K562 (cell line): ENCODE data around the gene GSTA4. TPM values are rescaled to one million over a fixed set of nuclear protein-coding genes. Genes with fewer than 3 reads are reported as not detected.

Experiments used
- ATAC-seq: fragments of 200-7000 bp; cut with Tn5 transposase; 3 replicates; pipeline ENCODE4 v1.9.1; 2020; ENCODE audit warnings: moderate library complexity
- BruUV-seq: library from RNA; stranded (reverse); fragments of 400-500 nt; replicated peaks from 2 replicates; lab custom pipeline; 2021; lab: Mats Ljungman, UMichigan
- CTCF ChIA-PET: fragments of 300-600 bp; formaldehyde crosslinking; extraction: SDS; loops from one replicate; lab custom pipeline; 2021; ENCODE audit warnings: low intra/inter-chr PET ratio; lab: Yijun Ruan, JAX
- POLR2A ChIA-PET: fragments of 300-600, 350-650 bp; sonication (Branson Sonifier 250); formaldehyde crosslinking; extraction: SDS; loops from one replicate; lab custom pipeline; 2021; ENCODE audit warnings: antibody characterized with exemption, inconsistent platforms; lab: Yijun Ruan, JAX
- DNase-seq, 4 experiments: peaks; one replicate each; pipeline versions ENCODE4 v3.0.0 to v3.0.0-alpha.2; 2011 to 2018; ENCODE audit warnings: low spot score in 3 of 4, mixed read lengths in 3 of 4; ENCODE audit errors: extremely low read depth in 1 of 4
- FAIRE-seq: peaks from 2 replicates; lab custom pipeline; 2011; peaks lifted over from hg19 to GRCh38; lab: Jason Lieb, UNC
- H2AFZ ChIP-seq: 2 replicates; pipeline ENCODE4 v1.6.0; 2011; ENCODE audit warnings: low read depth, low read length, control low read depth, inconsistent platforms
- H3K27ac ChIP-seq: fragments of 200-600 bp; 3 replicates; pipeline ENCODE4 v1.8.0; 2011; ENCODE audit warnings: low read depth, mild to moderate bottlenecking, control low read depth, inconsistent platforms, low read length, moderate library complexity, mixed read lengths; ENCODE audit errors: extremely low read depth
- H3K27me3 ChIP-seq, 2 experiments: fragments of 300-600 bp in 1 of 2; 2 replicates in 1 of 2; 3 replicates in 1 of 2; pipeline versions ENCODE4 v1.6.0 to v1.8.0; 2011; ENCODE audit warnings: inconsistent platforms in 2 of 2, low read length in 2 of 2, mild to moderate bottlenecking in 1 of 2, mixed read lengths in 1 of 2, moderate library complexity in 1 of 2; ENCODE audit not compliant: control insufficient read depth in 2 of 2, insufficient read depth in 2 of 2
- H3K36me3 ChIP-seq: fragments of 300-600 bp; 3 replicates; pipeline ENCODE4 v1.8.0; 2011; ENCODE audit warnings: mild to moderate bottlenecking, low read length, inconsistent platforms; ENCODE audit not compliant: control insufficient read depth, insufficient read depth
- H3K4me1 ChIP-seq, 2 experiments: fragments of 200-600 bp in 1 of 2; replicated peaks in 1 of 2; 2 replicates in 1 of 2; 3 replicates in 1 of 2; pipeline versions ENCODE4 v1.5.1 to v1.8.0; 2011; ENCODE audit warnings: inconsistent platforms in 2 of 2, low read length in 2 of 2, mild to moderate bottlenecking in 1 of 2, mixed read lengths in 1 of 2, moderate library complexity in 1 of 2; ENCODE audit not compliant: control insufficient read depth in 2 of 2, insufficient read depth in 2 of 2
- H3K4me2 ChIP-seq: 2 replicates; pipeline ENCODE4 v1.6.1; 2011; ENCODE audit warnings: low read length, control low read depth, inconsistent platforms, mixed read lengths; ENCODE audit not compliant: insufficient read depth
- H3K4me3 ChIP-seq: fragments of 200-600 bp; sonication (generic), shearing (Covaris generic); 2 replicates; pipeline ENCODE4 v1.5.1; 2016; ENCODE audit warnings: control low read depth, inconsistent platforms
- H3K79me2 ChIP-seq: fragments of 200-600 bp; 3 replicates; pipeline ENCODE4 v1.8.0; 2011; ENCODE audit warnings: low read length, inconsistent platforms; ENCODE audit not compliant: control insufficient read depth, insufficient read depth
- H3K9ac ChIP-seq, 2 experiments: 2 replicates each; pipeline versions ENCODE4 v1.6.0 to v1.6.1; 2011; ENCODE audit warnings: low read depth in 2 of 2, low read length in 2 of 2, control low read depth in 1 of 2, inconsistent platforms in 1 of 2, mild to moderate bottlenecking in 1 of 2, mixed read lengths in 1 of 2; ENCODE audit not compliant: insufficient read depth in 1 of 2
- H3K9me1 ChIP-seq: one replicate; pipeline ENCODE4 v1.6.0; 2011; ENCODE audit warnings: inconsistent platforms, mild to moderate bottlenecking, low read length, moderate library complexity; ENCODE audit not compliant: control insufficient read depth, insufficient read depth
- H3K9me3 ChIP-seq: replicated peaks from 2 replicates; pipeline ENCODE4 v1.5.1; 2011; ENCODE audit warnings: low read depth, low read length, inconsistent platforms; ENCODE audit not compliant: control insufficient read depth, insufficient read depth
- H4K20me1 ChIP-seq: replicated peaks from 2 replicates; pipeline ENCODE4 v1.6.1; 2011; ENCODE audit warnings: low read length, inconsistent platforms, mixed read lengths; ENCODE audit not compliant: control insufficient read depth, insufficient read depth
- ASH1L ChIP-seq: fragments of 450-650 bp; IDR thresholded peaks from 2 replicates; pipeline ENCODE4 v1.6.1; 2018; ENCODE audit warnings: borderline replicate concordance, mild to moderate bottlenecking, low read depth; ENCODE audit not compliant: partially characterized antibody
- HEY1 ChIP-seq: fragments of 250-450 bp; sonication (Bioruptor Pico); IDR thresholded peaks from 2 replicates; pipeline ENCODE4 v1.5.0; 2020; ENCODE audit warnings: mild to moderate bottlenecking, moderate library complexity, borderline replicate concordance
- MITF ChIP-seq: IDR thresholded peaks from 2 replicates; pipeline ENCODE4 v1.6.1; 2014; ENCODE audit warnings: antibody characterized with exemption
- NR3C1 ChIP-seq: sonication (generic); formaldehyde crosslinking; IDR thresholded peaks from 2 replicates; pipeline ENCODE4 v1.8.1; 2022; ENCODE audit warnings: missing genetic modification reagents
- PHF8 ChIP-seq: fragments of 200-600 bp; sonication (generic); IDR thresholded peaks from 2 replicates; pipeline ENCODE4 v1.6.1; 2012; ENCODE audit warnings: mixed run types, mild to moderate bottlenecking, inconsistent platforms, low read length, moderate library complexity, borderline replicate concordance
- POLR2AphosphoS5 ChIP-seq: IDR thresholded peaks from 2 replicates; pipeline ENCODE4 v1.6.1; 2011; ENCODE audit warnings: mild to moderate bottlenecking, low read depth, low read length, moderate library complexity; ENCODE audit not compliant: control insufficient read depth, insufficient read depth
- PTRF ChIP-seq: fragments of 450-650 bp; IDR thresholded peaks from 2 replicates; pipeline ENCODE4 v1.6.1; 2016; ENCODE audit warnings: mild to moderate bottlenecking, missing genetic modification characterization, missing compliant biosample characterization
- SIN3B ChIP-seq: fragments of 450-650 bp; IDR thresholded peaks from 2 replicates; pipeline ENCODE4 v1.6.1; 2017; ENCODE audit warnings: low read depth, mild to moderate bottlenecking, moderate library complexity
- TBL1XR1 ChIP-seq, 2 experiments: IDR thresholded peaks; 2 replicates each; pipeline ENCODE4 v1.6.1; 2012; ENCODE audit warnings: improper control_type of control experiment in 2 of 2, low read length in 2 of 2, mild to moderate bottlenecking in 1 of 2
- TGIF2 ChIP-seq: sonication (generic); formaldehyde crosslinking; IDR thresholded peaks from 2 replicates; pipeline ENCODE4 v1.8.1; 2022; ENCODE audit warnings: mild to moderate bottlenecking, missing genetic modification reagents, moderate library complexity
- ZFP1 ChIP-seq: fragments of 450-650 bp; formaldehyde crosslinking; IDR thresholded peaks from 2 replicates; pipeline ENCODE4 v1.4.0; 2020; ENCODE audit warnings: mild to moderate bottlenecking, mixed read lengths
- ZNF124 ChIP-seq: sonication (generic); formaldehyde crosslinking; IDR thresholded peaks from 2 replicates; pipeline ENCODE4 v1.8.1; 2022; ENCODE audit warnings: missing genetic modification reagents
- ZNF175 ChIP-seq: fragments of 200-800 bp; sonication (Bioruptor generic); IDR thresholded peaks from 2 replicates; pipeline ENCODE4 v1.6.1; 2016; ENCODE audit warnings: low read depth, mild to moderate bottlenecking, missing genetic modification characterization, missing compliant biosample characterization
- WGBS: fragments of 100-300 bp; shearing (Covaris generic); methylation state at CpG from one replicate; pipeline ENCODE4 v1.1.6; 2016; ENCODE audit warnings: low coverage, mixed read lengths; ENCODE audit not compliant: insufficient coverage; ENCODE audit errors: missing lambda C conversion rate; 5-methylcytosine and 5-hydroxymethylcytosine counted together
- in situ Hi-C: fragments of 300-500 bp; cut with MboI; formaldehyde crosslinking; loops from 4 replicates; pipeline ENCODE4 v1.15.0; 2018; ENCODE audit warnings: inconsistent platforms, mixed read lengths
- intact Hi-C: fragments of 100-400 bp; cut with micrococcal nuclease; formaldehyde crosslinking; loops from 2 replicates; pipeline ENCODE4 v1.14.2; 2022
- polyA plus RNA-seq, 8 experiments: library from polyadenylated mRNA; depleted of rRNA in 4 of 8; stranded (reverse) in 5 of 8; unstranded in 3 of 8; fragments of >200 nt; fragmentation: Nextera tagmentation in 2 of 8; fragmentation: Illumina TruSeq in 1 of 8; extraction: Ambion mirVana in 2 of 8; extraction: Trizol in 1 of 8; gene quantifications; 2 replicates each; pipeline versions ENCODE4 v1.2.1 to v1.2.3, GENCODE V29; 2011 to 2014; ENCODE audit warnings: inconsistent platforms in 1 of 8, missing spikeins in 1 of 8
- total RNA-seq, 7 experiments: library from RNA; depleted of rRNA in 6 of 7; stranded (reverse); fragments of >200 nt in 6 of 7; fragmentation: Illumina TruSeq in 2 of 7; extraction: Trizol in 2 of 7; gene quantifications; 2 replicates each; pipeline versions ENCODE4 v1.2.1 to v1.2.3, GENCODE V29; 2011 to 2021; ENCODE audit warnings: low replicate concordance in 1 of 7

Gene GSTA4
- total and polyA plus RNA-seq, 9 of the 15 experiments (the other 6 are each of a cell fraction or from before 2014, with no cell fraction given), result 0.89 to 4.0 (median 2.0) TPM

- CTCF ChIA-PET, result no interaction called here
- H3K9me3 ChIP-seq, result no peaks in the 10 kb centered on the region
- H2AFZ ChIP-seq, result no peak overlapping the region
- in situ Hi-C loops, result no loop called here
- 16% methylated on average over 4 of the region's 4 CpGs for WGBS
- POLR2A ChIA-PET, result interaction anchor here (1.4 kb wide), 1 partner anchor 8 kb away, joined by 3 read pairs; no protein-coding TSS in a partner anchor
- no peaks in the 10 kb centered on the region; a peak in 2 of 5 replicates for H3K4me1 ChIP-seq
- H3K27ac ChIP-seq, result no peak overlapping the region
- TF ChIP-seq ZFP1 (CRISPR knock-in tag), result no peak
- TF ChIP-seq POLR2AphosphoS5, result no peak
- TF ChIP-seq TBL1XR1 (IDR thresholded peaks at IDR 0.05; ENCODE audit: low read length in 2 of 2), result no peak
- no peak for TF ChIP-seq NR3C1
- TF ChIP-seq PHF8, result no peak
- TF ChIP-seq ZNF175, result no peak
- TF ChIP-seq ASH1L, result no peak
- TF ChIP-seq PTRF (tag), result no peak
- TF ChIP-seq SIN3B, result no peak
- TF ChIP-seq ZNF124 (CRISPR knock-in tag), result no peak
- TF ChIP-seq HEY1, result no peak
- TF ChIP-seq MITF, result no peak
- no peak for TF ChIP-seq TGIF2 (CRISPR knock-in tag)
- no TSS peak for BruUV-seq
- ATAC-seq (no peak), FAIRE-seq (no peak), DNase-seq (no peak)
- no peaks in the 10 kb centered on the region for H3K79me2 ChIP-seq
- H4K20me1 ChIP-seq, result no peaks in the 10 kb centered on the region
- intact Hi-C loops, result no loop called here
- no peaks in the 10 kb centered on the region for H3K9me1 ChIP-seq
- no peak overlapping the region for H3K4me3 ChIP-seq
- H3K36me3 ChIP-seq, result no peaks in the 10 kb centered on the region
- no peak overlapping the region for H3K9ac ChIP-seq
- H3K27me3 ChIP-seq, result no peaks in the 10 kb centered on the region; a peak in 1 of 5 replicates
- H3K4me2 ChIP-seq, result no peak overlapping the region
Observed at GRCh38 chr6:52985228-52985627, 9.9 kb downstream of the GSTA4 start.
